ENCODE results near the gene MEP1B.
A peak's percentile ranks its signal among the peaks of the same experiment; 100 is the strongest.
"Not testable (repeated sequence)": the region's sequence is repeated elsewhere in the genome, so short reads cannot be mapped to it uniquely, and the experiment has no call there.

The MEP1B gene

GRCh38 chr18:32189790-32190189, at the start of gene MEP1B:
Gene MEP1B (plus strand): TSS chr18:32190039. CDS start chr18:32190071, 32 bp downstream.
- no peak for DNase-seq (ENCODE audit: low read depth, low spot score)

DNA sequence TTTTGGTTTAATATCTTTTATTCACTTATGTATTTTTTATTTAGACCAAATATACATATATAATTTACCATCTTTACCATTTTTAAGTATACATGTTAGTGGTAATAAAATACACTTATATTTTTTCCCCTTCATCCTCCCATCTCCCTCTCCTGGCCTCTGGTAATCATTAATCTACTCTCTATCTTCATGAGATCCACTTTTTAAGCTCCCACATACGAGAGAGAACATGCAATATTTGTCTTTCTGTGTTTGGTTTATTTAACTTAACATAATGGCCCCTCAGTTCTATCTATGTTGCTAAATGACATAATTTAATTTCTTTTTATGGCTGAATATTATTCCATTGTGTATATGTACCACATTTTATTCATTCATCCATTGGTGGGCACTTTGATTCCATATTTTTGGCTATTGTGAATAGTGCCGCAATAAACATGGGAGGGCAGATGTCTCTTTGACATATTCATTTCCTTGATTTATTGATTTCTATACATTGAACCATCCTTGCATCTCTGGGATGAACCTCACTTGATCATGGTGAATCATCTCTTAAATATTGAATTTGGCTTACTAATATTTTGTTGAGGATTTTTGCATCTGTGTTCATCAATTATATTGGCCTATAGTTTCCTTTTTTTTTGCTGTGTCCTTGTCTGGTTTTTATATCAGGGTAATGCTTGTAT, 41.5 kb upstream of the MEP1B start:
- DNase-seq (ENCODE audit: low read depth, low spot score) = no peak

DNA sequence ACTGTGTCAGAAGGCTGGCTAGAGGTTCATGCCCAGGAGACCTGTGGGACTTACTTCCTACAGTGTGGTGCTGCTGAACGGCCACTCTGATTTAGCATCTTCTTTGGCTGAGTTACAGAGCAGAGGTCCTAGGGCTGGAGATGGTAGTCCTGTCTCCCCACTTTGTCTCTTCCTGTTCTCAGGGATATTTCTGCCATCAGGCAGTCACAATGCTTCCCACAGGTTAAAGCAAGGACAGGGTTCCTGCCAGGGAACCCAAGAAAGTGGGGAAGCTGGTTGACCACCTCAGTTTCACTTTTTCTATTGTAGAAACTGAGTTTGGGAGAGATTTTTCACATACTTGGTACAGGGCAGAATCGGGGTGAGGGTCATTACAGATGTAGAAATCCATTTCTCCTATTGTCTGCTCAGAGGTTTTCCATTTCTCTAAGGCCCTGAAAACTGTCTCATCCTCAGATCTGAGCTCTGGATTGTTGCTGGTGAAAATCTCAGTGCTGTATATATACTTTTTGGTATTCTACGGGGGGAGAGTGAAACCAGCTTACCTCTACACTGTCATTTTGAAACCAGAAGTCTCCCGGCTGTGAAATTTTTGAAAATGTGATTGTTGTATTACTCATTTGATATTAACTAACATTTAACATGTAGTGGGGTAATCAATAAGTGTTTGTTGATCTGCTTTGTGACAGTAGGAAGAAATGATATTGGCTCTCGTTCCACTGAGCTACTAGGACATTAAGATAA, 37.0 kb upstream of the MEP1B start:
- DNase-seq (ENCODE audit: low read depth, low spot score) = no peak

- no peak for DNase-seq (ENCODE audit: low read depth, low spot score)
Measured at GRCh38 chr18:32156855-32157254, 33.0 kb upstream of the MEP1B start.

GRCh38 chr18:32157580-32157979, 32.3 kb upstream of the MEP1B start:
- DNase-seq (ENCODE audit: low read depth, low spot score) = no peak

GRCh38 chr18:32158108-32158624, 31.7 kb upstream of the MEP1B start:
- DNase-seq (ENCODE audit: low read depth, low spot score) = peak; percentile 49

GRCh38 chr18:32158631-32159030, 31.2 kb upstream of the MEP1B start:
- DNase-seq (ENCODE audit: low read depth, low spot score) = not testable (repeated sequence)

GRCh38 chr18:32160547-32160946, 29.3 kb upstream of the MEP1B start:
- no peak for DNase-seq (ENCODE audit: low read depth, low spot score)

DNA sequence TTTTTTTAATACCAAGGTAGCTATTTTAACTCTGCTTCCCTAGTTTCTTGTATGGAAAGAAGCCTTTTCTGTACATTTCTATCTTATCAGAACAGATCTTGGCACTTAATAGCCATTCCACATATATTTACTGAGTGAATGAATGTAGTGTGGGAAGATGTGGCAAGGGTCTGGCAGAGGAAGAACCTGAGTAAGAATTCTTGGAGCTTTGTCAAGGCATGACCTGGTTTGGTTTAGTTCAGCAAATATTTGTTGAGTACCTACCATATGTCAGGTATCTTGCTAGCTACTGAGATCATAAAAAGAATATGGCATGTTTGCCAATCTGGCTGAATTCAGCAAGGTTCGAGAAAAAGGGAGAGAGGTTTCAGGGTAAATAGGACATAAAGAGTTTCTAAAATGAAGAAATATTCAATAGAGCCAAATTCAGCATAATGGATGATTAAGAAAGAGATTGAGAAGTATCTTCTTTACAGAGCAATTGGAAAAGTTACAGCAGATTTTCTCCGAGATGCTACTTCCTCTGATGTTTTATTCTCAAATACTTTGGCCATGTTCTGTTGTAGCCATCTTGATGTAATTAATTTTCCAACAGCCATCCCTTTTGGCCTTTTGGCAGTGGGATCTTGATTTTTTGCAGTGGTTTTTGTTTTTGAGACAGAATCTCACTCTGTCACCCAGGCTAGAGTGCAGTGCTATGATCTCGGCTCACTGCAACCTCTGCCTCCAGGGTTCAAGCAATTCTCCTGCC, 21.7 kb upstream of the MEP1B start:
- DNase-seq (ENCODE audit: low read depth, low spot score) = no peak

GRCh38 chr18:32173654-32174053, 16.2 kb upstream of the MEP1B start:
- no peak for DNase-seq (ENCODE audit: low read depth, low spot score)

DNA sequence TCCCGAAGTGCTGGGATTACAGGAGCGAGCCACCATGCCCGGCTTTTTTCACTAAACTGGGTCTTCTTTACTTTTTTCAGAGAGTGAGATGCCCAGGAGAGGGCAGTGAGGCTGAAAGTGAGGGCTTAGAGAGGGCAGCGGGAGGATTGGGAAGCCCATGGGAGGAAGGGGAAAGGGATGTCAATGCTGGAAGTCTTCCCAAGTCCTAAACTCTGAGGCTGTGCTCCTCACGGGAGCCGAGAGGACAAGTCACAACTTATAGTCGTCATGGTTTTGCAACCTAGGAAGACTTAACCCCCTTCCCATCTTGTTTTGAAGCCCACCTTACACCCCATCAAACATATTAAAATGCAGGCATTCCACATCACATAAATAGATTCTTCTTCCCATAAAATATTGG, 15.1 kb upstream of the MEP1B start:
- DNase-seq (ENCODE audit: low read depth, low spot score) = no peak

GRCh38 chr18:32175265-32175664, 14.6 kb upstream of the MEP1B start:
- no peak for DNase-seq (ENCODE audit: low read depth, low spot score)

DNA sequence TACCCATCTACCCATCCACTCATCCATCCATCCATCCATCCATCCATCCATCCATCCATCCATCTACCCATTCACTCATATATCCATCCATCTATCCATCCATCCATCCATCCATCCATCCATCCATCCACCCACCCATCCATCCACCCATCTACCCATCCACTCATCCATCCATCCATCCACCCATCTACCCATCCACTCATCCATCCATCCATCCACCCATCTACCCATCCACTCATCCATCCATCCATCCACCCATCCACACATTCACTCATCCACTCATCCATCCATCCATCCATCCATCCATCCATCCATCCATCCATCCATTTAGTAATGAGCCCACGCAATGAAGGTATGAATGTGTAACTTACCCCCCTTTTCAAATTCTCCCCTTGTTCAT, 13.1 kb upstream of the MEP1B start:
- not testable (repeated sequence) for DNase-seq (ENCODE audit: low read depth, low spot score)

GRCh38 chr18:32177530-32177929, 12.3 kb upstream of the MEP1B start:
- no peak for DNase-seq (ENCODE audit: low read depth, low spot score)

DNA sequence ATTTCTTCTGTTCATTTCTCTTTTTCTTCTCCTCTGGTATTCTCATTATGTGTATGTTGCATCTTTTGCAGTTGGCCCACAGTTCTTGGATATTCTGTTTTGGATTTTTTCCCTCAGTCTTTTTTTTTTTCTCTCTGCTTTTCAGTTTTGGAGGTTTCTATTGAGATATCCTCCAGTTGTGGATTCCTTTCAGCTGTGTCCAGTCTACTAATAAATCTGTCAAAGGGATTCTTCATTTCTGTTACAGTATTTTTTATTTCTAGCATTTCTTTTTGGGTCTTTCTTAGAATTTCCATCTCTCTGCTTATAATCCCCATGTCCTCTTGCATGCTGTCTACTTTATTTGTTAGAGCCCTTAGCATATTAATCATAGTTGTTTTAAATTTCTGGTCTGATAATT, 6.3 kb upstream of the MEP1B start:
- no peak for DNase-seq (ENCODE audit: low read depth, low spot score)

GRCh38 chr18:32190209-32190608, 370 bp downstream of the MEP1B start:
- no peak for DNase-seq (ENCODE audit: low read depth, low spot score)

DNA sequence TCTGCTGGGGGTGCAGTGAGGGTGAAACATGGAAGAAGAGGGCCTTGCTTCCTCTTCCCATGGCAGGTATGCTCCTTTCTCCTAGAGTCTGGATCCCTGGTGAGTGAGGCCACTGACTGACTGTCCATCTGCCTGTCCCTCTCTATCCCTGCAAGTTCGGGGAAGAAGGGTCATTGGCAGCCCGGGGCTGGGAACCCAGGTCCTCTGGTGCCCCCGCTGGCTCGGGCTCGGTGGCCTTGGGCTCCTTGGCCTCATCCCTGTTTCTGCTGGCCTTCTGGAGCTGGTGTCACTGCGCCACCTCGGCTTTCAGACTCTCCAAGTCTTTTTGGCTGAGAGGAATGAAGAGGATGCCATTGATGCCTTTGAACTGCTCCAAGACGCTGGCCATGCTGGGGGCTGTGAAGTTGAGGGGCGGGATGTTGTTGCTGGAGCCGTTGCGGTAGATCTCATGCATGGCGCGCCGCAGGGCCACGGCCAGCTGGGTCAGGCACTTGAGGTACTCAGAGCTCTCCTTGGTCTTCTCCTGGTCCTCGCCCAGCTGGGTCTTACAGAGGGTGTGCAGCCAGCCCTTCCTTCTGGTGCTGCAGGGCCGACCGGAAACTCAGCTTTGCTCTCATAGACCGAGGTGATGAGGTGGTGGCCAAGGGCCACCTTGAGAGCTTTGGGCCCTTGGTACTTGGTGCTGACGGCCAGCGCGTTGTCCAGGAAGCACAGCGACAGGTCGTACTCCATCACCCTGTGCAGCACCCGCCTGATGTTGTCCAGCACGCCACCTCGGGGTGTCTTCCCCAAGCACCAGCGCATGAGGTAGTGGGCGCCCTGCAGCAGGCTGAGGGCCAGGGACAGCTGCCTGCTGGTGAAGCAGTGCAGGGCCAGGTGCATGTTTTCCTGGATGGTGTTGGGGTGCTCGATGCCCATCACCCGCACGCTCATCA, 6.3 kb downstream of the MEP1B start:
- no peak for DNase-seq (ENCODE audit: low read depth, low spot score)

- DNase-seq (ENCODE audit: low read depth, low spot score) = no peak
Measured at GRCh38 chr18:32200766-32201165, 10.9 kb downstream of the MEP1B start.

DNA sequence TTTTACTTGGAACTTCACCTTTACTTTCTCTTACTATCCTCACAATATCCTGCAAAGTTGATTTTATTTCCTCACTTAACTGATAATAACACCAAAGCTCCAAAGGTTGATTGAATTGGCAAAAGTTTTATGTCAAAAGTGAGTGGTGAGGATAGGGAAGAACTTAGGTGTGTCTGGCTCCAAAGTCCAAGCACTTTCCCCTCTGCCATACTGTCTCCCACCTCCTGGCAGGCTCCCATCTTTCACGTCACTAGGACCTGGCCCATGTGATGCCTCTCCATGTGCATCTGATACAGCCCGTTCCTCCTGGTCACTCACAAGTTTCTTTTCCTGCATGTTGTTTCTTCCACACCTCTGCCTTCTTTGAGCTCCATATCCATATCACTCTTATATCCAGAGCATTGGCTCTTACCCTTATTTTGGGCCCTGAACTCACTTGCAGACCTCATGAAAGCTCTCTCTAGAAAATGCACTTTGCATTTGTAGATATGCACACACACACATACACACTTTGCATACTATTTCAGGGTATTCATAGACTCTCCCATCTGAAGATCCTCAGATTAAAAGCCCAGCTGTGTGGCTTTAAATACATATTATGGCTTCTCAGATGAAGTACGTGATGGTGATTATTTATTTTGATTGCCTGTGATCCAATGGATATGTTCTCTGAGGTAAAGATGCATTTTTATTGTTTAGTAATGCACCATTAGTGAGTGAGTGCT, 12.3 kb downstream of the MEP1B start:
- no peak for DNase-seq (ENCODE audit: low read depth, low spot score)

- DNase-seq (ENCODE audit: low read depth, low spot score) = no peak
Measured at GRCh38 chr18:32208023-32208422, 18.2 kb downstream of the MEP1B start.

DNA sequence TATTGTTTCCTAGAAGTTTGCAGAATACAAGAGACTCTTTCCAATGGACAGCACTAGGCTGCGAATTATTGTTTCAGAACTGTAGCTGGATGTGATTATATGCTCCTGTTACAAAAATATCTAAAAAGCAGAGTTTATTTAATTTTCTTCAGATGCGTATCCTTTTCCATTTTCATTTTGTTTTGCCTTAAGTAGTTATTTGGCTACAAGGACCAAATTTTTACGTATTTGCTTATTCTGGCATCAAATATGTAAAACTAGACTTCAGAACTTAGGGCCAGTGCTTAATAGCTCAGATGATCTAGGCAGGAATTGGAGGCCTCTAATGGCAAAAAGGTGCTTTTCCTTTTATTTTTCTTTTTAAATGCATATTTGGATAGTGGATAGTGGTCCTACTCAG, 18.7 kb downstream of the MEP1B start:
- no peak for DNase-seq (ENCODE audit: low read depth, low spot score)

Measured in activated CD4-positive, CD25-positive, alpha-beta regulatory T cell treated with anti-CD3 and anti-CD28 coated beads, Interleukin-2, amount 50 U/mL, for 16 hours (primary cell).